Measurements from ENCODE around the gene MLYCD.

DNA sequence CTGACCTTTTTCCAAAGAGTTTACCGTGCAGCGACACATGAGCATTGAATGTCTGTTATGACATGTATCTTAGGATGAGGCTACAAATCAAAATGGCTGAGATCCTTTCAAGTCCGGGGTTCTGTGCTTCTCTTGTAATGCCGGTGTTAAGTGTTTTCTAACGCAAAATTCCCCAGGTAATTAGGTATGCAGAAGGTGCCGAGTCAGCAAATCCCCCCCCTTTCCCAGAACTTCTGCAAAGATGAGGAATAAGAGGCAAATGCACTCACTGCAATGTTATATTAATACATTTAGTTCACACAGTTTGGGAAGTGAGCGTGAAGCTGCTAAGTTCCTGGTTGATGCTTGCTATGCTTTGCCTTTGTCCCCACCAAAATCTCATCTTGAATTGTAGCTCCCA is 36.3 kb upstream of the MLYCD start:
- TF ChIP-seq, protein P1, sequence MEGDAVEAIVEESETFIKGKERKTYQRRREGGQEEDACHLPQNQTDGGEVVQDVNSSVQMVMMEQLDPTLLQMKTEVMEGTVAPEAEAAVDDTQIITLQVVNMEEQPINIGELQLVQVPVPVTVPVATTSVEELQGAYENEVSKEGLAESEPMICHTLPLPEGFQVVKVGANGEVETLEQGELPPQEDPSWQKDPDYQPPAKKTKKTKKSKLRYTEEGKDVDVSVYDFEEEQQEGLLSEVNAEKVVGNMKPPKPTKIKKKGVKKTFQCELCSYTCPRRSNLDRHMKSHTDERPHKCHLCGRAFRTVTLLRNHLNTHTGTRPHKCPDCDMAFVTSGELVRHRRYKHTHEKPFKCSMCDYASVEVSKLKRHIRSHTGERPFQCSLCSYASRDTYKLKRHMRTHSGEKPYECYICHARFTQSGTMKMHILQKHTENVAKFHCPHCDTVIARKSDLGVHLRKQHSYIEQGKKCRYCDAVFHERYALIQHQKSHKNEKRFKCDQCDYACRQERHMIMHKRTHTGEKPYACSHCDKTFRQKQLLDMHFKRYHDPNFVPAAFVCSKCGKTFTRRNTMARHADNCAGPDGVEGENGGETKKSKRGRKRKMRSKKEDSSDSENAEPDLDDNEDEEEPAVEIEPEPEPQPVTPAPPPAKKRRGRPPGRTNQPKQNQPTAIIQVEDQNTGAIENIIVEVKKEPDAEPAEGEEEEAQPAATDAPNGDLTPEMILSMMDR (IDR thresholded peaks at IDR 0.05; ENCODE audit: low read depth, low read length) = no peak
- no peak for TF ChIP-seq EZH2phosphoT487 (IDR thresholded peaks at IDR 0.05; ENCODE audit: low read depth)
